Occipital lobe (tissue), 2 donors: ENCODE data around the gene WDFY2. TPM values are rescaled to one million over a fixed set of nuclear protein-coding genes. Genes with fewer than 3 reads are reported as not detected.
A peak's percentile ranks its signal among the peaks of the same experiment; 100 is the strongest.

Experiments
- DNase-seq: peaks from one replicate; lab custom pipeline; 2025; lab: John Stamatoyannopoulos, UW
- total RNA-seq: library from RNA; depleted of rRNA; stranded (reverse); fragments of >200 nt; gene quantifications from one replicate; pipeline ENCODE4 v1.2.3, GENCODE V29; 2014

The WDFY2 gene
- total RNA-seq, 1 donor from 2014 or later, result 8.4 TPM

GRCh38 chr13:51704399-51705313 lies 120.4 kb downstream of the WDFY2 start:
- DNase-seq, result no peak

GRCh38 chr13:51707461-51707860 lies 123.2 kb downstream of the WDFY2 start:
- no peak for DNase-seq

- DNase-seq, result no peak
Measured at GRCh38 chr13:51713807-51714206, 129.5 kb downstream of the WDFY2 start.

GRCh38 chr13:51714663-51715168 lies 130.5 kb downstream of the WDFY2 start:
- no peak for DNase-seq

GRCh38 chr13:51715613-51716012 lies 131.4 kb downstream of the WDFY2 start:
- DNase-seq, result no peak

- DNase-seq, result no peak
Measured at GRCh38 chr13:51717786-51718398, 133.6 kb downstream of the WDFY2 start.

- DNase-seq, result no peak
Measured at GRCh38 chr13:51719394-51719793, 135.1 kb downstream of the WDFY2 start.

- DNase-seq, result no peak
Measured at GRCh38 chr13:51721496-51721895, 137.2 kb downstream of the WDFY2 start.

GRCh38 chr13:51723529-51723928 lies 139.3 kb downstream of the WDFY2 start:
- no peak for DNase-seq

GRCh38 chr13:51724721-51725120 lies 140.5 kb downstream of the WDFY2 start:
- no peak for DNase-seq

GRCh38 chr13:51726446-51727193 lies 142.4 kb downstream of the WDFY2 start:
- DNase-seq, result no peak

GRCh38 chr13:51727634-51728274 lies 143.5 kb downstream of the WDFY2 start:
- DNase-seq, result no peak

- DNase-seq, result no peak
Measured at GRCh38 chr13:51728275-51728673, 144.0 kb downstream of the WDFY2 start.

GRCh38 chr13:51728972-51729371 lies 144.7 kb downstream of the WDFY2 start:
- peak; percentile 14 for DNase-seq

- DNase-seq, result no peak
Measured at GRCh38 chr13:51729866-51730553, 145.7 kb downstream of the WDFY2 start.

GRCh38 chr13:51730927-51731326 lies 146.7 kb downstream of the WDFY2 start:
- DNase-seq, result no peak

GRCh38 chr13:51731759-51732158 lies 147.5 kb downstream of the WDFY2 start:
- no peak for DNase-seq

GRCh38 chr13:51733374-51734298 lies 149.4 kb downstream of the WDFY2 start:
- DNase-seq, result no peak

- DNase-seq, result no peak
Measured at GRCh38 chr13:51734786-51735185, 150.5 kb downstream of the WDFY2 start.

GRCh38 chr13:51737609-51738008 lies 153.3 kb downstream of the WDFY2 start:
- no peak for DNase-seq
